Transverse colon (tissue), 4 donors: Measurements from ENCODE around the gene PRKCB.

ENCODE experiments used
- POLR2AphosphoS5 ChIP-seq, 3 donors: sonication (generic); formaldehyde crosslinking; IDR thresholded peaks; one replicate each; pipeline ENCODE4 v1.6.1; 2016; ENCODE audit warnings: antibody characterized with exemption in 3 of 3
- TF ChIP-seq, protein P1 (sequence below), 5 experiments: fragments of 200-600 bp in 3 of 5; fragments of 450-650 bp in 2 of 5; sonication (generic) in 3 of 5; IDR thresholded peaks; 1 replicate in 2 of 5; 2 replicates in 3 of 5; pipeline ENCODE4 v1.5.1; 2016 to 2017; ENCODE audit warnings: antibody characterized with exemption in 5 of 5, inconsistent platforms in 3 of 5, mild to moderate bottlenecking in 2 of 5, moderate library complexity in 1 of 5

DNA sequence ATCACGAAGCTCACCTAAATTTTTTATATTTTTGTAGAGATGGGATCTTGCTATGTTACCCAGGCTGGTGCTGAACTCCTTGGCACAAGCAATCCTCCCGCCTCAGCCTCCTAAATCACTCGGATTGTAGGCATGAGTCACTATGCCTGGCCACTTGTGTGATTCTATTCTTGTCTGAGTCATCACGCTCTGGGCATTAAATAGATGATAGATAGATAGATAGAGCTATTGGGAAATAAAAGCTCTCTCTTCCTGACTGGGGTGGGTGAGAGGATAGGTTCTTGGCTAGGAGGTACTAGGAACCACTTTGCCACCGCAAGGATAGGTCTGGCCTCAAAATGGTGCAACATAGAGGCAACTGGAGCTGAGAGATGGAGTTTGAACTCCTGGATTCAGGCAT lies 399.0 kb downstream of the PRKCB start:
- no peak for TF ChIP-seq POLR2AphosphoS5 (IDR thresholded peaks at IDR 0.05)
- TF ChIP-seq, protein P1, sequence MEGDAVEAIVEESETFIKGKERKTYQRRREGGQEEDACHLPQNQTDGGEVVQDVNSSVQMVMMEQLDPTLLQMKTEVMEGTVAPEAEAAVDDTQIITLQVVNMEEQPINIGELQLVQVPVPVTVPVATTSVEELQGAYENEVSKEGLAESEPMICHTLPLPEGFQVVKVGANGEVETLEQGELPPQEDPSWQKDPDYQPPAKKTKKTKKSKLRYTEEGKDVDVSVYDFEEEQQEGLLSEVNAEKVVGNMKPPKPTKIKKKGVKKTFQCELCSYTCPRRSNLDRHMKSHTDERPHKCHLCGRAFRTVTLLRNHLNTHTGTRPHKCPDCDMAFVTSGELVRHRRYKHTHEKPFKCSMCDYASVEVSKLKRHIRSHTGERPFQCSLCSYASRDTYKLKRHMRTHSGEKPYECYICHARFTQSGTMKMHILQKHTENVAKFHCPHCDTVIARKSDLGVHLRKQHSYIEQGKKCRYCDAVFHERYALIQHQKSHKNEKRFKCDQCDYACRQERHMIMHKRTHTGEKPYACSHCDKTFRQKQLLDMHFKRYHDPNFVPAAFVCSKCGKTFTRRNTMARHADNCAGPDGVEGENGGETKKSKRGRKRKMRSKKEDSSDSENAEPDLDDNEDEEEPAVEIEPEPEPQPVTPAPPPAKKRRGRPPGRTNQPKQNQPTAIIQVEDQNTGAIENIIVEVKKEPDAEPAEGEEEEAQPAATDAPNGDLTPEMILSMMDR (IDR thresholded peaks at IDR 0.05) = no peak
